T-helper 22 cell (primary cell): ENCODE results near the gene CACNA1H.
"Not testable (repeated sequence)": the region's sequence is repeated elsewhere in the genome, so short reads cannot be mapped to it uniquely, and the experiment has no call there.

ENCODE experiments used
- DNase-seq: peaks from one replicate; pipeline ENCODE4 v3.0.0-alpha.2; 2020; ENCODE audit warnings: low read depth

The CACNA1H gene

DNA sequence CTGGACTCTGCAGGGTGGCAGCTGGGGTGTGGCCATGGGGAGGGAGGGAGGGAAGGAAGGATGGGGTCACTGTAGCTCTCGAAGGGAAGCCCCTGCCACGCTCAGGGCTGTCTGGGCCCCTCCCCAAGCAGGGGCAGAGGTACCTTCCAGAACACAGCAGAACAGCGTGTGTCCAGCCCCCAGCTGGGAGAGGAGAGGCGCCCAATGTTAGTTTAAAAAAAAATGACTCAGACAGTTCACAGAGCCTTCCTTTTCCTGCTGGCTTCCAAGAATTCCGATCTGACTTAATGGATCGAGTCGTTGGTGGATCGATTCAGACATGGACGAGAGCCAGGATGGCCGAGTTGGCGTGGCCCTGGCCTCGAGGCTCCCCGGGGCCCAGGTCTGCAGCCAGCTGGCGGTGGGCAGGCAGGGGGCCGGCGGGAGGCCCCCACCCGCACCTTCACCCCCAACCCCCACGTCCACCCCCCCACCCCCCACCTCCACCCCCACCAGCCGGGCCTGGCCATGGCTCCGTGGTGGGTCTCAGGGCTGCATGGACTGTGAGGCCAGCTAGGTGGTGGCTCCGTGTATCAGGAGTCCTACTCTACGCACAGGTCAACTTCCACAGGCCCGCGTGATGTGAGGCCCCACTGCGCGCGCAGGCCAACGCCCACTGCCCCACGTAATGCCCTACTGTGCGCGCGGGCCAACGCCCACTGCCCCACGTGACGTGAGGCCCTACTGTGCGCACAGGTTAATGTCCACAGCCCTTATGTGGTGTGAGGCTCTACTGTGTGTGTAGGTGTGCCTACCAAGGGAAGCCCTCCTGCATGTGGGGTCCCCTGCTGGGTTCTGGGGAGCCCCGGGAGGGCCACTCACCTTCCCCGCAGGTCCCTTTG, 21.8 kb downstream of the CACNA1H start:
- DNase-seq, result no peak

DNA sequence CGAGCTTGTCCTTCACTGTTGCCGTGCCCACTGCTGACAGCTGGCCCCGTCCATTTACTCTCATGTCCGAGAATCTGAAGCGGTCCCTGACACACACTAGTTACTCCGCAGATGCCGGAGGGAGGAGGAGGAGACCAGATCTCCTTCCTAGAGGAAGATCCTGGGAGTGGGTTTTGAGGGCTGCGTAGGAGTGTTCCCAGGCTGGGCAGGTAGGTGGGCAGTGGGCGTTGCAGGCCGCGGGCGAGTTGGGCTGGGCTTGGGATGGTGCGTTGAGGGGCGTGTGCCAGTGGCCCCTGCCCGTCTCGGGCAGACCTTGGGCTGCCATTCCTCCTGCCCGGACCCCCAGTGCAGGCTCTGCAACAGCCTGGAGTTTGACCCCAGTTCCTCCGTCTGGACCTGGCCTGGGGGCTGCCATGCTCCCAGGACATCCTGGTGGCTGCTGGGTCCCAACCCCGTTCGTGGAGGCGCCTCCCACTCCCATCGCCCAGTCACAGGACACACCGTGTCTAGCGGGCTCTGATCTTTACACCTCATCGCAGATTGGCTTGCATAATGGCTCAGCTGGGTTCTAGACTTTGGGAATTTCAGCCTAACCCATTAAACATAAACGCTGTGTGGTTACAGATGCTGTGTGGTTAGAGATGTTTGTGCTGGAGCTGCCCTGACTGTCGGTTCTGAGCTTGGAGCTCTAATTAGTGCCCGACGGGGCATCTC, 22.8 kb downstream of the CACNA1H start:
- no peak for DNase-seq

DNA sequence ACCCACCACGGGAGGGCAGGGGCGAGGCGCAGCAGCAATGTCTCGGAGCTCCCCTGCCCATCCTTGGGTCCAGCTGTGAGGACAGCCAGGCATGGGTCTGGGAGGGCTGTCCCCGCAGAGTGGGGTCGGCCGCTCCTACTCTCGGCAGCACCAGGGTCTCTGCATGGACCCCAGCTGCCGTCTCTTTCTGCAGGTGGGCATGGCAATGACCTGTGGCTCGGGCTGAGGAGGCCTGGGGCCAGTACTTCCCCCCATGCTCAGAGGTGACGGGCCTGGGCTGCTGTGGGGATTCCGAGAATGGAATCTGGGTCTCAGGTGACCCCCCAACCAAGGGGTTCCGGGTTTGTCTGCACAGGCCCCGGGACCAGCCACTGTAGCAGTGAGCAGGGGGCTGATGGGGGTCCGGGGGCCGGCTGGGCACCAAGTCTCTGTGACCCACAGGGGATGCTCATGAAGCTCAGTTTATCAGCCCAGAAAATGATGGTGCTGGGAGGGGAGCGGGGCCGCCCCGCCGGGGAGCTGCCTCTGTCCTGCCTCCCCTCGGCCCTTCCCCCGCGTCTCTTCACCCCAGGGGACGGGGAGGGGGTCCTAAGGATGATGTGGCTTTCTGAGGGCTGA, 23.5 kb downstream of the CACNA1H start:
- no peak for DNase-seq

DNA sequence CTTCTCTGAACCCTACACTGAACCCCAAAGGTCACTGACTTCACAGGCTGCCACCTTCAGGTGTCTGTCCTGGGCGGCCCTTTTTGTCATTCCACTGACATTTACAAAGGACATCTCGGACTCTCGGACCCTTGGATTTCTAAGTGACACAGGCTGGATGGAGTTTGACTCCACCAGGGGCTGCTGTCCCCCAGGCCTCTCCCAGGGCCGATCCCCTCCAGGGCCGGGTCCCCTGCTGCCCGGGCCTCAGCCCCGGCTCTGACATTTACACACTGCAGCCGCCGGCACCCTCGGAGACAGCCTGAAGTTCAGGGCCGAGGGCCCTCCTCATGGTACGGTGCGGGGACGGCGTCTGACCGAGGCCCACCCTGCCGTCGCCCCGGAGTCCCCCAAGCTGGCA, 24.1 kb downstream of the CACNA1H start:
- no peak for DNase-seq

DNA sequence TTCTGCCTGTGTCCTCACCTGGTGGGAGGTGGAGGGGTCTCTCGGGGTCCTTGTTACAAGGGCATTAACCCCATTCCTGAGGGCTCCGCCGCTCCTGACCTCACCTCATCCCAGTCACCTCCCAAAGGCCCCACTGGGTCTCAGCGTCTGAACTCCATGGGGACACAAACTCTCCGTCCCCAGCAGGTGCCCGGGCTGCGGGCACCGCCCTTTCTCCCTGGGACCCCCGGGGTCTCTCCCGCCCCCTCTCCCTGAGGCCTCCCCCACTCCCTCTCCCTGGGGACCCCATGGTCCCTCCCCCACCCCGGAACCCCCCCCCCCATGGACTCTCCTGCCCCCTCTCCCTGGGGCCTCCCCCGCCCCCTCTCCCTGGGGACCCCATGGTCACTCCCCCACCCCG, 24.8 kb downstream of the CACNA1H start:
- DNase-seq, result no peak

DNA sequence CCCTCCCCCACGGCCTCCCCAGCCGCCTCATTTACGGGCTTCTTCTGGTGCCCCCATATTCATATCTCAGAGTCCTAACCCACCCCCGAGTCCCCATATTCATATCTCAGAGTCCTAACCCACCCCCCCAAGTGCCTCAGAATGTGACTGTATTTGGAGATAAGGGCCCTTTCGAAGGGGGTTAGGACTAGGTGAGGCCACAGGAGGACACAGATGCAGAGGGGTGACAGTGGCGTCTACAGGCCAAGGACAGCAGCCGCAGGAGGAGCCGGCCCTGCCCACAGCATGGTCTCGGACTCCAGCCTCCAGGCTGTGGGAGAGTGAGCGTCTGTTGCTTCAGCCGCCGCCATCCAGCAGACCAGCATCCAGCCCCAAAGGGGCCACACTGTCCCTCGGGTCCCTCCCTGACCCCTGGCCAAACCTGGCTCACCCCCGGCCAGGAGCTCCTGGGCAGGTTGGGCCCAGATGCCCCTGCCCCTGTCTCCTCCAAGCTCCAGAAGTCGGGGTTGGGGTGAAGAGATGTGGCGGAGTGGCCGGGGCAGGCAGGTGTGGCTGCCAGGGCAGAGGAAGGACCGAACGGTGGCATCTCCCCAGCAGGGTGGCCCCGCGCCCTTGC, 25.5 kb downstream of the CACNA1H start:
- DNase-seq, result no peak

DNA sequence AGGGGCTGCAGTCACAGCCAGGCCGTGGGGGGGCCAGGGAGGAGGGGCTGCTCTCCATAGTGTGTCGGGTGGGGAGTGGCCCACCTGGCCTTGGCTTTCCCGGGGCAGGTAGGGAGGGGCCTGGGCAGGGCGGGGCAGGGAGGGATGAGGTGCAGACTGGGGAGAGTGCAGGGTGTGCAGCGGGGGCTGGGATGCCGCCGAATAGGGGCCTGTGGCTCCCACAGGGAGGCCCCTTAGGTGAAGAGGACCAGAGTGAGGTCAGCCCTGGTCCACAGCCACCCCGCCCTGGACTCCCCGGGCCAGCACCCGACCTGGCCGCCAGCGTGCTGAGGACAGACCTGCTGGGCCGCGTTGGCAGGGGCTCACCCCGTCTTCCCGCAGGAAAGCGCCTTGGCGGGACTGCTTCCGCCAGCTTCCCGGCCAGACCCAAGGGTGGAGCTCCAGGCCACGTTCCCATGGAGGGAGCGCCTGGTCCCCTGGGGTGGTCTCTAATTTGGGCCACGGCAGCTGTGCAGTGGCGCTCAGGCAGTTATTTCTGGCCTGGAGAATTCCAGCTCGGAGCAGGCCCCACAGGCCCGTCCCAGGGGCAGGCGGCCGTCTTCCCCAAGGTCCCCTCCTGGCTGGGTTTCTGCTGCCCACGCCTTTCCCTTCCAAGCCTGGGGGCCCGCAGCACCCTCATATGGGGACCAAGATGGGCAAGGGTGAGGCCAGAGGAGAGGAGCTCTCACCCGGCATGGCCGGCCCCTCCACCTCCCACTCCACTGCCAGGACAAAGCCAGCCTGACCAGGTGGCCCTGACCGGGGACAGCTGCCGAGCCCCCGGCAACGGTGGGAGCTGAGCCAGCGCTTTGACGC, 27.9 kb downstream of the CACNA1H start:
- no peak for DNase-seq

DNA sequence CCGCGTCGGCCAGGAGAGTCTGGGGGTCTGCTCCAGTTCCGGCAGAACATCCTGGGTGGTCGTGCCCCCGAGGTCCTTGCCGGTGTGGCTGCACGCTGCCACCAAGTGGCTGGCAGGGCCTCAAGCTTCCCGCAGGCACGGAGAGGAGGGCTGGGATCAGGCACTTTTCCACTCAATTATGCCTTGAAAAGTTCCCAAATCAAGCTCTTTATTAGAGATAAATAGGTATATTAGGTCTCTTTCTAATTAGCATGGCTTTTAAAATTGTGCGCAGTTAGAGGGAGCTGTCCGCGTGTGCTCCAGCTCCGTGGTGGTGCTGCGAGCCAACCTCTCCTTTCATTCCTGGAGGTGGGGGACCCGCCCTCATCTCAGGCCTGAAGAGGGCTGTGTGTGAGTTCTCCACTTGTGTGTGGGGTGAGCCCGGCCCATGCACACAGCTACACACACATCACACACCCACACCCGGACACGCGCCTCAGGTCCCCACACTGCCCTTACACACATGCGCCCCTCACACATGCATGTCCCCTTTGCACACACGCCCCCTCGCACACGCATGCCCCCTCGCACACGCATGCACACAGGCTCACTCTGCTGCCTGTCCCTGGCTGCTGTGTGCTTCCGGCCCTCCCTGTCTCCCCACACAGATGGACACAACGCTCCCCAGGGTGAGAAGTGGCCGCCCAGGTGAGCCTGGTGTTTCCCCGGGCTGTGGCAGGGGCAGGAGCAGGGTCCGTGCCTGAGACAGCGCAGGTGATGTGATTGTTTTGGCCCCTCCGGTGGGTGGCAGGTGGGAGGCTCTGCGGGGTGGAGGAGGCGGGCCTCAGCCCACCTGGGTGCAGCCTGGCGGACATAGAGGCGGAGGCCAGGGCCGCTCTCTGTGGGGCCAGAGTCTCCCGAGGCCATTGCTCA, 28.8 kb downstream of the CACNA1H start:
- no peak for DNase-seq

DNA sequence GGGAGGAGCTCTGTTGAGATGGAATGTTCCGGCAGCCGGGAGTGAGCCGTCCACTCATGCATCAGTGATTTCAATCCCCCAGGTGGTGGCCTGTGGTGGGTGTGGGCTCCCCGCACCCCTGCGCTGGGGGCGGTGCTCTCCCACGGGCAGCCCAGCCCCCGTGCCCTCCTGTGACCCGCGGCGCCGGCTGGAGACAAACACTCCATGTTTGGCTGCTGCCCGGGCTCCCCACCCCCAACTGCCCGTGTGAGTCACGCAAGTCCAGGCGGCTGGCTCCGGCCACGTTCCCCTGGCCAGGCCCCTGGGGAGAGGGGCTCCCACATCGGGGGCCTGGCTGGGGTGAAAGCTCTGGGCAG, 29.4 kb downstream of the CACNA1H start:
- DNase-seq, result no peak

DNA sequence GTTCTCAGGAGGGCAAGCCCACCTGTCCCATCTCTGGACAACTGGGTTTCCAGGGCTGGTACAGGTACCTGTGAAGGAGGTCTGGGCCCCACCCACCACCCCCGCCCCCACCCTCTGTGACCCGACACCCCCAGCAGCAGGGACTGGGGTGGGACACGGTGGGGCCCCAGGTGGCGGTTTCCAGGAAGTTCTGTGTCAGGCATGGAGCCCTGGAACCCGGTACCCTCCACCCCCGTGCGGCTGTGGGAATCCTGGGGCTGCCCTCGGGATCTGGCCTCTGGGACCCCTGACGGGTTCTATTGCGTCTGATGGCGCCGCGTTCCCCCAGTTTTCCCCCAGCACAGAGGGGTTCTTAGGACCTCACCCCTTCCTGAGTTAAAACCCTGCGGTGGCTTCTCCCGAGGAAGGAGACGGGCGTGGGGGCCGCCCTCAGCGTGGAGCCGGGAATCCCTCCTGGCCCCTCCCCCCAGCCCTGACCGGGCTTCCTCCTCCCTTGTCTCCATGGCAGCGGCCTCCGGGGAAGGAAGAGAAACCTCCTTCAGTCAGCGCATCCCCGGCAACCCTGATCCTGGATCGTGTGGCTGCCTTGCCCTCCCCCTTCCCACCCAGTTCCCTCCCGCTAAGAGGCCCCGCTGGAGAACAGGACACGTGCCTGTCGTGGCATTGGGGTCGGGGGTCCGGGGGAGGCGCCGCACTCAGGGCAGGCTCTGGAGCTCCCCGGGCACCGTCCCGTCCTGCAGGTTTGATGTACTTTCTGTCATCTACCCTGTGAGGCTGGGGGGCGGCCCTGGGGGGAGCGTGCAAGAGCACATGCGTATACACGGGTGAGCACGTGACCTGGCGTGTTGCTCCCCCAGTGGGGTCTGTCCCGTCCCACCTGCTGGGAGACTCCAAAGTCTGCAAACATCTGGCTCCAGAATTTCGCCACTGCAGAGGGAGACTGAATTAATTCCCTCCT, 30.3 kb downstream of the CACNA1H start:
- no peak for DNase-seq

DNA sequence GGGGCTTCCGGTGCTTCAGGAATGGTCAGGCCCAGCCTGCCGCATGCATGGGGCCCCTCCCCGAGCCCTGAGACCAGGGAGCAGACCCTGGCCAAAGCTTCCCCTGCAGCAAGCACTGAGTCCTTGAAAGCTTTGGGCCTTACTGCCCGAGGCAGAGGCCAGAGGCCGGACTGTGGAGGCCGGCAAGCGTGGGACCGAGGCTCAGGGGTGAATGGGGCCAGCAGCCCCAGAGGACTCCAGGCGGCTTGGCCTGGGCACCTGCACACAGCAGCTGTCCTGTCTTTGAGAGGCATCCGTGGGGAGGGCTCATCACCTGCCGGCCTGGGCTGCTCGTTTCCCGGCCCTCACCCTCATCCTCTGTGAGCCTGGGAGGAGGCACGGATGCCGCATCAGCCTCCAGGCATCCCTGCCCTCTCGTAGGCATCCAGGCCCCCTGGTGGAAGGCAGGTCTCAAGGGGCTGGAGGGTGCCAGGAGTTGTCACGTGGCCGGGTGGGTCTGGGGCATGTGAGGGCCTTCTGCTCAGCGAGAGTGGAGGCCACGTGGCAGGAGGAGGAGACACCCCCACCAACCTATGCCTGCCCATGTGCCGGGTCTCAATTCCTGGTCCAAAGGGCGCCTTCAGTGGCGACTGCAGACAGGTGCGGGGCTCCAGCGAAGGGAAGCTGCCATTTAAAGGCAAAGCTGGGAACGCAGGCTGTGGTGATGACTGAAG, 31.4 kb downstream of the CACNA1H start:
- no peak for DNase-seq

DNA sequence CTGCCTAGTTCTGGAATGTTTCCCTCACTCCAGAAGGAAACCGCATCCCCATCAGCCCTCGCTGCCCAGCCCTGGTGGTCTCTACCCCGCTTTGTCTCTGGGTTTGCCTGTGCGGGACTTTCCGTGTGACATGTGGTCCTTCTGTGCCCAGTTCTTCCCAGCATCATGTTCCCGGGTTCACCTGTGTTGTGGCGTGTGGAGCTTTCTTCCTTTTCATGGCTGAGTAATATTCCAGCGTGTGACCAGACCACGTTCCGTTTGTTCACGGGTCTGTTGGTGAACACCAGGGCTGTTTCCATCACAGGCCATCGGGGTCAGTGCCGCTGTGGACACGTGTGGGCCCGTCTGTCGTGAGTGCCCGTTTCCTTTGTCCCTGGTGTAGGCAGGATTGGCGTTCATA, 32.1 kb downstream of the CACNA1H start:
- no peak for DNase-seq

DNA sequence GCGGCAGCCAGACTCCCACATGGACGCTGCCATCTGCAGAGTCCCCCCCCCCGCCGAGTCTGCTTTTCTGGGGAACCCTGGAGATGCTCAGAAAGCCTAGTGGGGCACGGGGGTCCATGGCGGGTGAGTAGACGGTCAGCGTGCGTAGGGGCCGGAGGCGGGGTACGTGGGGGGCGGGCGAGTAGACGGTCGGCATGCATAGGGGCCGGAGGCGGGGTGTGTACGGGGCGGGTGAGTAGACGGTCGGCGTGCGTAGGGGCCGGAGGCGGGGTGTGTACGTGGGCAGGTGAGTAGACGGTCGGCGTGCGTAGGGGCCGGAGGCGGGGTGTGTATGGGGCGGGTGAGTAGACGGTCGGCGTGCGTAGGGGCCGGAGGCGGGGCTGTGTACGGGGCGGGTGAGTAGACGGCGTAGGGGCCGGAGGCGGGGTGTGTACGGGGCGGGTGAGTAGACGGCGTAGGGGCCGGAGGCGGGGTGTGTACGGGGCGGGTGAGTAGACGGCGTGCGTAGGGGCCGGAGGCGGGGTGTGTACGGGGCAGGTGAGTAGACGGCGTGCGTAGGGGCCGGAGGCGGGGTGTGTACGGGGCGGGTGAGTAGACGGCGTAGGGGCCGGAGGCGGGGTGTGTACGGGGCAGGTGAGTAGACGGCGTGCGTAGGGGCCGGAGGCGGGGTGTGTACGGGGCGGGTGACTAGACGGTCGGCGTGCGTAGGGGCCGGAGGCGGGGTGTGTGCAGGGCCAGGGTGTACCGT, 32.7 kb downstream of the CACNA1H start:
- DNase-seq, result not testable (repeated sequence)

DNA sequence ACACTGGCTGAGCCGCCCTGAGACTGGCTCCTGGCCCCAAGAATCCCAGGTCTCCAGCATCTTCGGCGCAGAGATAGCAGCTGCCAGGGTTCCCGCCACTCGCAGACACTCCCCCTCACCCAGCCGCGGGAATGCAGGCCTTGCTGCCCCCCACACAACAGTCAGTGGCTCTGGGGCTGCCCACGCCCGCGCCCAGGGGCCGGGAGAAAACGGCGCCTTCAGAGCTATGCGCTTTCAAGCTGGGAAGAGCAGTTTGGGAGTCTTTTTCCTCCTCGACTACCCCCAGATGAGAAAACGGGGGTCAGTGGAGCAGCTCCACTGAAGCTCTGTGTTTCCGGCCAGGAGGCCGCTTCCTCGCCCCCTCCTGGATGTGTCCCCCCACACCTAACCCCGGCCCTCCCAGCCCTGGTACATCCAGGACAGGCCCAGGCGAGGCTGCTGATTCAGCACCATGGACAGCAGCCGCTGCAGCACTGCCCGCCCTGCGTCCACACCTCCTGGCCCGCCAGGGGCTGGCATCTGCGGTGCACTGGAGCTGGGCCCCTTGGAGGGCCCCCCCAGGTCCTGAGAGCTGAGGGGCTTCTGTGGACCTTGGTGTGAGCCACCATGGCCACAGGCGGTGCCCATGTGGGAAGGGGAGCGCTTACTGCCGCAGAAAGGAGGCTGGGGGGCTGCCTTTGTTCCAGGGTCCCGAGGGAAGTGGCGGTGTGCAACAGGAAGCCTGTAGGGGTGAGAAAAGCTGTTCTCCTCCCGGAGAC, 35.7 kb downstream of the CACNA1H start:
- no peak for DNase-seq

DNA sequence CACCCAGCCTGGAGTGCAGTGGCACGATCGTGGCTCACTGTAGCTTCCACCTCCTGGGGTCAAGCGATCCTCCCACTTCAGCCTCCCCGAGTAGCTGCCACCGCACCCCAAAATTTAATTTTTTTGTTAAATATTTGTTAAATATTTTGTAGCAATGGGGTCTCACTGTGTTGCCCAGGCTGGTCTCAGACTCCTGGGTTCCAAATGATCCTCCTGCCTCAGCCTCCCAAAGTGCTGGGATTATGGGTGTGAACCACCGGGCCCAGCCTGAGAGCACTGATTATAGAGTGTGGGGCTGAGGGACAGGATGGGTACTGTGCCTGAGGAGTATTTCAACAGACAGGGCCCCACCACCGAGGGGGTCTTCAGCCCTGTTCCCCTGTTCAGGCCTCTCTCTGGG, 36.5 kb downstream of the CACNA1H start:
- no peak for DNase-seq

DNA sequence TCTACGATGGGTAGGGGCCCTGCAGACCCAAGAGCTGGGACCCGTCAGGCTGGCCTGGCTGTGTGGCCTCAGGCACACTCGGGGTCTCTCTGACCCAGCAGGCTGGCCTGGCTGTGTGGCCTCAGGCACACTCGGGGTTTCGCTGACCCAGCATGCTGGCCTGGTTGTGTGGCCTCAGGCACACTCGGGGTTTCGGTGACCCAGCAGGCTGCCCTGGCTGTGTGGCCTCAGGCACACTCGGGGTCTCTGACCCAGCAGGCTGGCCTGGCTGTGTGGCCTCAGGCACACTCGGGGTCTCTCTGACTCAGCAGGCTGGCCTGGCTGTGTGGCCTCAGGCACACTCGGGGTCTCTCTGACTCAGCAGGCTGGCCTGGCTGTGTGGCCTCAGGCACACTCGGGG, 37.9 kb downstream of the CACNA1H start:
- not testable (repeated sequence) for DNase-seq

DNA sequence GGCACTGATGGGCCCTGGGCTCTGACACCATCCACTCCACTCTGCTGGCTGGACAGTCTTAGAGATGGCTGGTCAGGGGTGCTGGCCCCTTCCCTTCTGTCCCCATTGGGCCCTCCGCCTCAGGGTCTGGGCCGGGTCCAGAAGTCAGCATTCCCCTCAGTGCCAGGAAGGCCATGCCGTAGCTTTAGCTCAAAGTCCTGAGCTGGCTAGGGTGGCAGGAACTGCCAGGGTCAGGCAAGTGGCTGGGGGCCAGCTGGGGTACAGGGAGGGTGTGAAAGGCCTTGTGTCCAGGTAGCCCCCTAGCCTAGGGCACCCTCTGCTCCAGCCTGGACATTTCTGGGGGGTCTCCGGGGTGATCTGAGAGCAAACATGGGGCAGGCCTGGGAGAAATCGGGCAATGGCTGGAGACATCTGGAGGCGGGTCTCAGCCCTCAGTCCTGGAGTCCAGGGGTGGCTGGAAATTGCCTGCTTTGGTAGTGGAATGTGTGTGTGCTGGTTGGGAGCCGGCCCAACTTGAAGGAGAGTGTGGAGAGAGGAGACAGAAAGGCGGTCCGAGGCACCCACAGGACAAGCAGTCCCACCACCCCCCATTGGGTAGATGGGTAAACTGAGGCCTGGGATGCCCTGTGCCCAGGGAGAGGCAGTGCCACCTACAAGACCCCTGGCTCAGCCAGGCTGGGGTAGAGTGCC, 39.6 kb downstream of the CACNA1H start:
- DNase-seq, result no peak
